GM18520 (cell line): ENCODE measurements around the gene FAM229A.
A peak's percentile ranks its signal among the peaks of the same experiment; 100 is the strongest.
"Not testable (repeated sequence)": the region's sequence is repeated elsewhere in the genome, so short reads cannot be mapped to it uniquely, and the experiment has no call there.

Experiments used
- ATAC-seq: cut with Tn5 transposase; IDR thresholded peaks from one replicate; pipeline ENCODE4 v1.9.1; 2021; ENCODE audit not compliant: unreplicated experiment

FAM229A gene, protein sequence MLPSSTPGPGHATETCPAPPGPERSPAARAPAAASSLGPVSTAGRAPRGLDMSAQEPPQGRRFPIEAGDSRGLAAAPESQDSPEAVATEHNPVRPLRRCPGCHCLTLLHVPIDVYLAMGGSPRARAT

DNA sequence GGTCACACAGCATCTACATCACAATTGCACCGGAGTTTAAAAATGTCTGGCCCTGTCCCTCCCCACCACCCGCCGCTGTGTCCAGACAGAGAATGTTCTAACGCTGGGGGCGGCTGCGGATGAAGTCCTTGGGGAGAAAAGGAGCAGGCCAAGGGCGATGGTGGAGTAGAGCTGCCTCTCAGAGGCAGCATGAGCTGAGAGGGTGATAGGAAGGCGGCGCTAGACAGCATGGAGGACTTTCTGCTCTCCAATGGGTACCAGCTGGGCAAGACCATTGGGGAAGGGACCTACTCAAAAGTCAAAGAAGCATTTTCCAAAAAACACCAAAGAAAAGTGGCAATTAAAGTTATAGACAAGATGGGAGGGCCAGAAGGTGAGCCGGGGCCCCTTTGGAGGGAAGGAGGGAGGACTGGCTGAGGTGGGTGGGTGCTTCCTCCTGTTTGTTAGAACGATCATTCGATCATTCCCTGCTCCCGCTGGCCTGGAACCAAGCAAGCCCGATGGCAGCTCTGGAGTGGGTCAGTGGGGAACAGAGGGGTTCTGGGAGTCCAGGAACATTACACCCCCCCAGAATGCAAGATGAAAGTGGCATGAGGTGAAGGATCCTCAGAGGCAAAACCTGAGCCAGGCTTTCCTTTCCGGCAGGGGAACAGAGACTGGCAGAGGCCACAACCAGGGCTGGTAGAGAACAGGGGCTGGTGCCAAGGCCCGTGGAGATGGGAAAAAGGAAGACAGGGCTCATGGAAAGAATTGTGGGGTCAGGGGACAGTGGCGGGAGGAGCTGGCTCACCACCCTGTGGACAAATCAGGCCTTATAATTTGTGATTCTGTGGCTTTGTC, at the start of gene FAM229A, which contains the start of gene TSSK3:
Gene FAM229A (minus strand): TSS at position 12 of the 840 bp plus-strand sequence. CDS start 394 bp downstream, outside the sequence.
Gene TSSK3 (plus strand): TSS at position 66 of the 840 bp plus-strand sequence. CDS start 163 bp downstream, at position 229.
- ATAC-seq, result no peak

DNA sequence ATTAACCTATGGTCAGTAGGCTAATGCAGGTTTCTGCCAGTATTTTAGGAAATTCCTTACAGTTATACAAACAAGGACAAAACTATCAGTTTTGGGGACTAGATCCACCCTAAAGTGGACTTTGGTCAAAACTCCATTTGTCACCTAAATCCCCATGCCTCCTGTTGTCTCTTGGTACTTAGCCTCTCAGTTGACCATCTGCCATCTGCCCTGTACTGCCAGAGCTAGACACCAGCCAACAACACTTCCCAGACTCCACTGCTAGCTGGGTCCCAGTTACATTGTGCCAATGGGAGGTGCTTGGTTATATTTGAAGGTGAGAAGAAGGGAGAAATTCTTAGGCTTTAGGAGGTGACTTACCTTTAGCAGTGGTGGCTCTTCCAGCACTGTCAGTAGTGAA, 49.0 kb upstream of the FAM229A start:
- ATAC-seq, result no peak

DNA sequence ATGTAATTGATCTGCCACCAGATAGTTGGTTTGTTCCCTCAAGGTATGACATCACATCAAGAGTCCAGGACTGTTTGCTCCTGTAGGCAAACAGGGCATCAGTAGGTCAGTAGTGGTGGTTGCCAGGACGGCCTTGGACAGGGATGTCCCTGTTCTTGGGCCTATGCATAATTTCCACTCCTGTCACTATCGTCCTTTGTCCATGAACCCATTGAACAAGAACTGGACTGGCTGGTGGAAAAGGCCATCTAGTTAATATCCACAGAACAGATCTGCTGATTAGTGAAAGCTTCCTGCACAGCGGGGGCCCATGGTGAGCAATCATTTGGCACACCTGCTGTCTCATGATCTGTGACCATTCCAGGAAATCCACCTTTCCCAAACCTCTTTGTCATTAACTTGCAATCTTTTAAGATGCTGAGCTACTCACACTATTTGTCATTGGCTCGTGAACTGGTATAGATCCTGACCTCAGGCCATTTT, 44.4 kb upstream of the FAM229A start:
- ATAC-seq, result no peak

DNA sequence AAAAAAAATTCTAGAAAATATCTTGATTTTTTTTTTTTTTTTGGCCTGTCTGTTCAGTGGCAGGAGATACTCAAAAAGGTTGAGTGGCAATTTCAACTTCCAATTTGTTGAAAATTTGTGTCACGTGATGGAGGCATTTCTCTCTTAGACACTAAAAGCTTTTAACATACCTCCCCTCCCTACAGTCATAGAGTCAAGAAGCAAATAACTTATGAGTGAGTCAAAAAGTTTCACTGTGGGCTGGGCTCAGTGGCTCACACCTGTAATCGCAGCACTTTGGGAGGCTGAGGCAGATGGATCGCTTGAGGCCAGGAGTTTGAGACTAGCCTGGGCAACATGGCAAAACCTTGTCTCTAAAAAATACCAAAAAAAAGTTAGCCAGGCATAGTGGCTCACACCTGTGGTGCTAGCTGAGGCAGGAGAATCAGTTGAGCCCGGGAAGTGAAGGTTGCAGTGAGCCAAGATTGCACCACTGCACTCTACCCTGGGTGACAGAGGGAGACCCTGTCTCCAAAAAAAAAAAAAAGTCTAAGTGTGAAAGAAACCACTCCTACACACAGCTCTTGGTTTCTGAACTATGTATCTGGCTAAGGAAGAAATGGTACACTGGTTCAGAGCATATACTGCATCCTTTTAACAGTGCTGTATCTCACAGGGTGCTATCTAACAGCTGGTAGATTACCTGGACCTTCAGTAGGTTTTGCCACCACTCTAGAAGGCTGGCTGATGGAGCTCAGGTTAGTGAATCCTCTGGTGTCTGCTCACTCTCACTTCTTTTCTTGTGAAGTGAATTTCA, 43.6 kb upstream of the FAM229A start:
- ATAC-seq, result no peak

DNA sequence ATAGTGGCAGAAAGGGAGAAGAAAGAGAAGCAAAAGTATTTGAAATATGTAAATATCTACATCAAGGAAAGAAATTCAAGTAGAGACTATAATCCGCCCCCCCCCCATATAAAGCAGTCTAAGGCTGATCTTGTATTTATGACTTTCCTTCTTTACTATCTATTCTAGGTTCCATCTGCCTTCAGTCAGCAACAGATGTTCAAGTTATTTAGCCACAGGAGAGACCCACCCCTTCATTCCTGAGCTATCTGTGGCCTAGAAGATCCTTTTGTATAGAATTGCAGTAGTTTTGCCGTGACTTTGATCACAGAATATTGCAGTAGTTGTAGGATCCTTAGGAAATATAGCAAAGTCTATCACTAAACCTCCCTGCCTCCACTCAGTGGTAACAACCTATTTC, 42.7 kb upstream of the FAM229A start:
- no peak for ATAC-seq

DNA sequence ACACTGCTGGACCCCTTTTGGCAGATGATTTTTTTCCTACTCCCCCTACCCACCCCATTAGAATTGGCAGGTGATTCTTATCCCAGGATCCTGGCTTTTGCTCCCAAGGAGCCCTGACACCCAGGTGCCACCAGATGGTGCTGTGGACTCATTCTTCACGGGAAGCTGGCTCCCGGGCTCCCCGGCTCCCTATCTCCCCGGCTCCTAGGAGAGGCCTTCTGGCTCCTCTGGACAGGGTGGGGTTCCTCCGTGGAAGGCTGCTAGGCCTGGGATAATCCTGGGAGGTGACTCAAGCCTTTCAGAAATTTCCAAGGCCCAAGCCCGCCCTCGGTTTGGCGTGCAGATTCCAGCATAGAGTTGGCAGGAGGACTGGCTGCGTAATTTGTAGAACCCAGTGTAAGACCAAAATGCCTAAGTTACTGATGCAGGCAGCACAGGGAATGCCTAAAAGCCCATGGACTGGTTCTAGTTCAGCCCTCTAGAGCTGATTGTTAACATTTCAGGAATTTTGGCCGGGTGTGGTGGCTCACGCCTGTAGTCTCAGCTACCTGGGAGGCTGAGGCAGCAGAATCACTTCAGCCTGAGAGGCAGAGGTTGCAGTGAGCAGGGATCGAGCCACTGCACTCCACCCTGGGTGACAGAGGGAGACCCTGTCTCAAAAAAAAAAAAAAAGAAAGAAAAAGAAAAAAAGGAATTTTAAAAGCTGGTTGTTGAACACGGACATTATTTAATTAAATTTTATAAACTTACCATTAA, 38.8 kb upstream of the FAM229A start:
- ATAC-seq, result no peak

DNA sequence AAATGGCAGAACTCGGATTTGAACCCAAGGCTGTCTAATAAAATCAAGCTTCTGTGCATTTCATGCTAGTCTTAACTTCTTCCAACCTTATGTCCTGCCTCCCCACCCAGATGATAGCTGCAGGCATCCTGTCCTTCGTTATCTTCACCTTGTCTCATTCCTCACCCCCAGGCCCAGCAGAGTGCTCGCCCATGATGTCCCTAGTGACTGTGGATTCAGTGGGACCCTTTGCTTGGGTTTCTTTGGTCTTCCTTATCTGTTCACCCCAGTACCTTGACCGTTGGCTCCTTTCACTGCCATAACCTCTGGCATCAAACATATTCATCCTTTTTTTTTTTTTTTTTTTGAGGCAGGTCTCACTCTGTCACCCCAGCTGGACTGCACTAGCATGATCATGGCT, 37.6 kb upstream of the FAM229A start:
- ATAC-seq, result no peak

DNA sequence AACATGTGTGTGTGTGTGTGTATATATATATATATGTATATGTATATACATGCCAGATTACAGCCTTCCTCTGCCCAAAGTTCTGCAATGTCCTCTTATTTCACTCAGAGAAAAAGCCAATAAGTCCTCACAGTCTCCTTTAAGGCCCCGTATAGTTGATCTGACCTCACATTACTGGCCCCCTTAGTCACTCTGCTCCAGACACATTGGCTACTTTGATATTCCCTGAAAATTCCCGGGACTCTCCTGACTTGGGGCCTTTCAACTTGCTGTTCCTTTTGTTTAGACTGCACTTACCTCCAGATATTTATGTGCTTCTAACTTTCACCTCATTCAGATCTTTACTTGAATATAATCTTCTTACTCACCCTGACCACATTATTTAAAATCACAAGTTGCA, 36.1 kb upstream of the FAM229A start:
- ATAC-seq, result no peak

DNA sequence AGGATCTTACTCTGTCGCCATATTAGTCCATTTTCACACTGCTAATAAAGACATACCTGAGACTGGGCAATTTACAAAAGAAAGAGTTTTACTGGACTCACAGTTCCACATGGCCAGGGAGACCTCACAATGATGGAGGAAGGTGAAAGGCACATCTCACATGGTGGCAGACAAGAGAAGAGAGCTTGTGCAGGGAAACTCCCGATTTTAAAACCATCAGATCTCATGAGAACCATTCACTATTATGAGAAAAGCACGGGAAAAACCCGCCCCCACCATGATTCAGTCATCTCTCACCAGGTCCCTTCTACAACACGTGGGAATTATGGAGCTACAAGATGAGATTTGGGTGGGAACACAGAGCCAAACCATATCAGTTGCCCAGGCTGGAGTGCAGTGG, 34.2 kb upstream of the FAM229A start:
- not testable (repeated sequence) for ATAC-seq

DNA sequence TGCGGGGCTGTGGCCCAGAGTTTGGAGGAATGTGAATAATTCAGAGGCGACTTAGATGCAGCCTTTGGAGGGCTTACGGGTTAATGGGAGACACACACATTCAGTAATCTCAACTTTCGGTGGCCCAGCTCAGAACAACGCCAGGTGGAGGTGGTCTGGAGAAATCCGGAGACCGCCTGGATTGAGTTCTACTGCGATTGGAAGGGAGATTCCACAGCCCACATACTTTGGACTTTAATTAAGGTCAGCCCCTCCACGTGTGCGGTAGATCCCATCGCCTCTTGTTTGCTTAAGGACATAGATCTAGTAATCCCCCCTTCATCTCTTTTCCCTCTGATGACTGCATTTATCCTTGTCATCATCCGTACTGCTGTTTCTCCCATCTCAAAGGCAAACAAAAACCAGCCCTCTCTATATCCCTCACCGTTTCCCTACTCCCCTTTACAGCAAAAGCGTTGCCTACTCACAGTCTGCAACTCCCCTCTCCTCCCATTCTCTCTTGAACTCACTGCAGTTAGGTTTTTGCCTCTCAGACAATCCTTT, 32.7 kb upstream of the FAM229A start:
- no peak for ATAC-seq

DNA sequence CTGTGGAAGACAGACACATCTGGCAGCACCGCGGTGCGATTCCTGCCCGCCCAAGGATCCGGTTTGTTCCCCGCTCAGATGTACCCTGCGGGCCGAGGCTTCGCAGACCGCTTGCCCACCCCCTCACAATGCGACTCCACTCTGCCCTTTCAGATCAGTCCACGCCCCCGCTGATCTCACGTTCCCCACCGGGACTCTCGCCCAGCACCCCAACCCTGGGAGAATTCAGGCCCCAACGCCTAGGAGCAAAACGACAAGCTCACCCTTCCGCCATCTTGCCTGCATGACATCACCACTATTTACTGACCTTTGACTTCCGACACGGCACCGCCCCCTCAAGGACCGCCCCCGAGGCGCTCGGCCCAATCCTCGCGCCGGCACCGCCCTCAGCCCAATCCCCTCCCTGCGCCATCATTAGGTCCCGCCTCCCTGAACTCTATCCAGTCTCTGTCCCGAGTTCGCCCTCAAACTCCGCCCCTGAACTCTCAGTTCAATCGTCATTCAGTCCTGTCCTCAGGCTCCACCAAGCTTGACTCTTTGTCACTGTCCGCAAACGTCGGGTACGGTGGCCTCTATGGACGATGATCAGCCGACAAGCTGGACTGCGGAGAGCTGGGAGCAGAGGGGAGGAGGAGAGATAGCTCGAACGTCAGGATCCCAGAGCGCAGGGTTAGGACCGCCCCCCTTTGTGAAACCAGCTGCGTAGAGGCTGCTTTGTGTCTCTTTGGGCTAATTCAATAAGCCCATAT, 32.0 kb upstream of the FAM229A start, which contains the start of gene BSDC1:
Gene BSDC1 (minus strand): TSS at position 301 of the 749 bp plus-strand sequence. CDS start 27 bp downstream, at position 274.
- peak; percentile 94 for ATAC-seq

DNA sequence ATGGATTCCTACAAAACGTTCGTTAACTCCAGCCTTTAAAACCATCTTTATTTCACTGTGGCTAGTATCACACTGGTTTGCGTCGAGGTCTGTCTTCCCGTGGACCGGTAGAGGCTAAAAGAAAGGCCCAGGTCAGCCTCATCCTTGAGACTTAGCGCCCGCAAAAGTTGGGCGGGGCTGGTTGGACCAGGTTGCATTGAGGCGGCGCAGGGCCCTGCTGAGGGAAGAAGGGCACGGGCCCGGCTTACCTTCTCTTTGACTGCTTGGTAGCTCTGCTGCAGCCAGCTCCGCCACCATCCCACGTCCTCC, 31.5 kb upstream of the FAM229A start:
- ATAC-seq, result no peak

DNA sequence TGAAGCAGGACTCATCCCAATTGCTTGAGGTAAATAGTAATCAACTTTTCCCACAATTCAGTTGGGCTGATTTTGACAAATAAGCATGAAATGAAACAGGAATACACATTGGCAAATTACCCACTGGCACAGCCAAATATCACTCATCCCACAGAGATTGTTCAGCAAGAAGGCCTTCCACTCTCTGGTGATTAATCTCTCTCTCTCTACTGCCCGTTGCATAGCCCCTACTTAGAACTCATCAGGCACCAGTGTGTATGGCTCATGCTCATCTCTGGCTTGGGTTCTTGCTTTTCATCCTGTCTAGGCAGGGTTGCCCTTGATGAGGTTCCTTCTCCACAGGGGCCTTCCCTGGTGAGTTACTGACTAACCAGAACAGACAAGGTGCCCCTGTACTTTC, 30.9 kb upstream of the FAM229A start:
- ATAC-seq, result no peak

DNA sequence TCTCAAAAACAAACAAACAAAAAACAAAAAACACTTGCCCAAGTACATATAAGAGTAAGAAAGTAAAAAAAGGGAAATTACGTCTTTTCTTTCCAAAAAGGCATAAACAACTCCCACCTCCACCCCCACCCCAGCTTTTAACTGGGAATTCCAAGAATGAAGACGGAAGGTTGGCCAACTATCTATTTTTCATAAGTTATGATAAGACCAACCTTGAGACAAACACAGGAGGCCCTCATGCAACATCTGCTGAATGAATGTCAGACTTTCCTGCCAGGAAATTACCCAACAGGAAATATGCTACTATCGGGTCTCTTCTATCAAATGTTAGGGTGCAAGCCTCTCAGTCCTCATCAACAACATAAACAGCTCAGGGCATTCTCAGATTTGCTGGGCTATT, 30.0 kb upstream of the FAM229A start:
- ATAC-seq, result no peak

DNA sequence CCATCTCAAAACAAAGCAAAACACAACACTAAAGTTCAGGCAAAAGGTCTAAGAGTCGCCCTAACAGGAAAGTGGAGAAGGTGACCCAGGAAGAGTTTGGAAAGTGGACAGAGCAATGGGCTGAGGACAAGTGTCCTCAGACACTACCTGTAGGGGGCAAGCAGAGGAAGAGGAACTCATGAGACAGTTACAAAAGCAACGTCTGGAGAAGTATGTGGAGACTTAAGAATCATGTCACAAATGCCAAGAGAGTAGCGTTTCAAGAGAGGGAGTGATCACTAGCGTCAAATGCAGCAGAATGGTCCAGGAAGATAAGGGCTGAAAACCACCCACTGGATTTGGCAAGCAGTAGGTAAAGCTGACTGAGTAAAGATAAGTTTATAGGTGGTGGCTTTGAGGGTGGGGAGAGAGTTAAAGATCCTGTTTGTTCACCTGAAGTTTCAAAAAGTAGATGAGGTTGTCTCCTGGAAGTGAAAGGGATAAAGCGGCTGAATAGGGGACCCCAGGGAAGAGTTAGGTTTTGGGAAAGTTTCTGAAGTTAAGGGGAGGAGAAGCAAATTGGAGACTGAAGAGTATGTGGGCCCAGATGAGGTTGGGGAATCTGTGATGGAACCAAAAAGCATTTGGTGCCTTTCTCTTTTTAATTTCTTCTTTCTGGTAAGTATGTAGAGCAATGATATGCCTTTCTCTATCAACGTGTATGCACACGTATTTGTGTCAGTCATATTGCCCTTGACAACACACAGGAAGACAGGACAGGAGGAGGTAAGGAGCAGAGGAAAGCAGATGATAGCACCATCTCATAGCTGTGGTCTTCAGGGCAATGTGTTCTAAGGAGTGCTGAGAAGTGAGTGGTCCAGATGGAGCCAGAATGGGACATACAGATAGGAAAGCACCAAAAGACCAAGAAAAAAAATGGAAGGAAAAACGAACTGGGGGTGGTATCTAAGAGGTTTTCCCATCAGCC, 28.9 kb upstream of the FAM229A start:
- no peak for ATAC-seq

DNA sequence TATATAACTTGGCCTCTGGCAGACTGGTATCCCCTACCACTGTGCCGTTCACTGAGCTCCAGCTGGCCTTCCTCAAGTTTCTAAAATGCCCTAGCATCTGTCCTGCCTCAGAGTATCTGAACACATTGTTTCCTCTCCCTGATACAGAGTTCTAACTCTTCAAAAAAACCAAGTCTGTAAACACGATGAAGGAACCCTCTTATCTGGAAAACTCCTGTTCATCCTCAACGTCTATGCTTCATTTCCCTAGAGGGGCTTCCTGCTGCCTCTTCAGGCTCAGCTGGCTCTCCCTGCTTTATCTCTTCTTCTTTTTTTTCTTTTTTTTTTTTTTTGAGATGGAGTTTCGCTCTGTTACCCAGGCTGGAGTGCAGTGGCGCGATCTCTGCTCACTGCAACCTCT, 26.4 kb upstream of the FAM229A start:
- no peak for ATAC-seq

DNA sequence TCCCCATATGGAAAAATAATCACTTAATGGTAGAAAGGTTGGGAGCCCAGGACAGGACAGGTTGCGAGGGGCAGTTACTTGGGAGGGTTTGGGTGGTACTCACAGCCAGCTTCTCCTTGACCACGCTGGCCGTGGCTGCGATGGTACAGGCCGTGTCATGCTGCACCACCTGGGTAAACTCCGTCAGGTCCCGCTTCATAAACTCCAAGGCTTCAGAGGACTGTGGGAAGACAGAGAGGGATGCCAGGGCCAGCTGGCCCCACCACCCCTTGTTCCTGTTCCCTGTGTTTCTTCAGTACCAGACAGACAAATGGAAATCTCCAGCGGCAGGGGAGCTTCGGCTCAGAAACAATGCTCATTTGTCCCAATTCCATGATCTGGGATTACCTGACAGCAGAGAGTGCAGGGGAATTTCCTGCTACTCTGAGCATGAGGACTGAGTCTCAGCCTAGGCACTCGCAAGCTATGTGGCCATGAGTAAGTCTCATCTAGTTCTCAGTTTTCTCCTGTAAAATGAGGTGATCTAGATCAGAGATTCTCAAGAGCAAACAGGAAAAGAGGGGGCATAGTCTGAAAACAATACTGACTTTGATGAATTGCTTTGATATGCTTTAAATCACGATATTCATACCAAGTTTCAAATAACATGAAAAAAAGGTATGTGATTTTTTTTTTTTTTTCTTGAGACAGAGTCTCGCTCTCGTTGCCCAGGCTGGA, 24.5 kb upstream of the FAM229A start:
- ATAC-seq, result no peak

DNA sequence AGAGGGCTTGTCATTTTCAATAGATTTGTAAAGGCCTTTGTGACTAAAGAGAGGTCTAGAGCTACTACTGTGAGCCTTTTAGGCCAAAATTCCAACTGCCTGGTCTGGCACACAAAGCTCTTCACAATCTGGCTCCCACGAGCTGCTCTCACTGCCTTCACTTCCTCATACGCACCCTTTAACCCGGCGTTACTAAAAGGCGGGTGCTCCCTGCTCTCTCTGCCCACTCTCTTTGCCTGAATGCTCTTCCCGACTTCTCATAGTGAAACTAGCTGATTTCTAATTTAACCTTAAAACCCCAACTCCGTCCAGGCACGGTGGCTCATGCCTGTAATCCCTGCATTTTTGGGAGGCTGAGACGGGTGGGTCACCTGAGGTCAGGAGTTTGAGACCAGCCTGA, 17.8 kb upstream of the FAM229A start:
- no peak for ATAC-seq
